ENCODE data around the gene FCHSD1. TPM values are rescaled to one million over a fixed set of nuclear protein-coding genes. Genes with fewer than 3 reads are reported as not detected.
A peak's percentile ranks its signal among the peaks of the same experiment; 100 is the strongest.

Gene FCHSD1
- total RNA-seq (2014; rRNA removed; shearing (Covaris generic)): 7.5 and 13.2 TPM in 2 replicates

GRCh38 chr5:141650851-141651727 is at the start of gene FCHSD1:
FCHSD1 (minus strand) TSS chr5:141651418; CDS start chr5:141651368, 50 bp downstream.
- peak; percentile 82 for DNase-seq (ENCODE audit: low read depth)

GRCh38 chr5:141697586-141697985 is 46.4 kb upstream of the FCHSD1 start:
- no peak for DNase-seq (ENCODE audit: low read depth)

- no peak for DNase-seq (ENCODE audit: low read depth)
Observed at GRCh38 chr5:141696431-141696830, 45.2 kb upstream of the FCHSD1 start.

- peak; percentile 84 for DNase-seq (ENCODE audit: low read depth)
Observed at GRCh38 chr5:141695627-141696215, 44.5 kb upstream of the FCHSD1 start.

GRCh38 chr5:141694479-141694878 is 43.3 kb upstream of the FCHSD1 start:
- no peak for DNase-seq (ENCODE audit: low read depth)

GRCh38 chr5:141692919-141693725 is 41.9 kb upstream of the FCHSD1 start:
- DNase-seq (ENCODE audit: low read depth): peak; percentile 84

GRCh38 chr5:141692533-141692888 is 41.3 kb upstream of the FCHSD1 start:
- no peak for DNase-seq (ENCODE audit: low read depth)

GRCh38 chr5:141691867-141692532 is 40.8 kb upstream of the FCHSD1 start:
- DNase-seq (ENCODE audit: low read depth): peak; percentile 88

- no peak for DNase-seq (ENCODE audit: low read depth)
Observed at GRCh38 chr5:141691286-141691866, 40.2 kb upstream of the FCHSD1 start.

- DNase-seq (ENCODE audit: low read depth): no peak
Observed at GRCh38 chr5:141686648-141687416, 35.6 kb upstream of the FCHSD1 start.

GRCh38 chr5:141685591-141685990 is 34.4 kb upstream of the FCHSD1 start:
- no peak for DNase-seq (ENCODE audit: low read depth)

GRCh38 chr5:141683596-141684141 is 32.5 kb upstream of the FCHSD1 start:
- DNase-seq (ENCODE audit: low read depth): no peak

GRCh38 chr5:141681695-141682641 is 30.8 kb upstream of the FCHSD1 start, which contains the start of gene ARAP3:
ARAP3 (minus strand) TSS chr5:141682230; CDS start chr5:141680486, 1,744 bp downstream.
- peak; percentile 93 for DNase-seq (ENCODE audit: low read depth)

GRCh38 chr5:141681295-141681694 is 30.1 kb upstream of the FCHSD1 start:
- DNase-seq (ENCODE audit: low read depth): no peak

GRCh38 chr5:141680751-141681201 is 29.6 kb upstream of the FCHSD1 start:
- peak; percentile 82 for DNase-seq (ENCODE audit: low read depth)

GRCh38 chr5:141680178-141680577 is 29.0 kb upstream of the FCHSD1 start:
- DNase-seq (ENCODE audit: low read depth): no peak

GRCh38 chr5:141677415-141677814 is 26.2 kb upstream of the FCHSD1 start:
- no peak for DNase-seq (ENCODE audit: low read depth)

- no peak for DNase-seq (ENCODE audit: low read depth)
Observed at GRCh38 chr5:141675672-141676071, 24.5 kb upstream of the FCHSD1 start.

GRCh38 chr5:141674747-141675146 is 23.5 kb upstream of the FCHSD1 start:
- DNase-seq (ENCODE audit: low read depth): no peak

Data from Daoy (cell line).